NT2/D1 (cell line): ENCODE measurements around the gene DUSP22.

Experiments
- SUZ12 ChIP-seq: IDR thresholded peaks from 2 replicates; pipeline ENCODE4 v1.6.1; 2011; ENCODE audit not compliant: insufficient read length, insufficient read depth; ENCODE audit errors: extremely low read depth
- ZNF274 ChIP-seq: IDR thresholded peaks from 2 replicates; pipeline ENCODE4 v1.6.1; 2011; ENCODE audit warnings: mild to moderate bottlenecking, low read depth, low read length

GRCh38 chr6:380234-381218 lies 88.2 kb downstream of the DUSP22 start:
- TF ChIP-seq SUZ12 (no peak), ZNF274 (no peak)
